ENCODE measurements around the gene UTS2B. TPM values are rescaled to one million over a fixed set of nuclear protein-coding genes. Genes with fewer than 3 reads are reported as not detected.

Gene UTS2B
- polyA plus RNA-seq, 1 experiment = 0.40 TPM

- no peak for DNase-seq (ENCODE audit: low read depth)
- Histone ChIP-seq H3K36me3 (ENCODE audit: control insufficient read depth, insufficient read depth, low read length) (no peaks in the 10 kb centered on the region), H3K4me3 (ENCODE audit: low read depth, low read length) (no peak overlapping the region), H3K27me3 (ENCODE audit: control insufficient read depth, insufficient read depth, low read length) (no peaks in the 10 kb centered on the region)
- ChIA-PET CTCF (interaction anchor here (1.2 kb wide), 1 partner anchor 12 kb away, joined by 3 read pairs; no protein-coding TSS in a partner anchor), POLR2A (no interaction called here)
- TF ChIP-seq CTCF (IDR thresholded peaks at IDR 0.05; ENCODE audit: insufficient read depth, low read depth, low read length) = no peak
Observed at GRCh38 chr3:191220908-191221307, 109.4 kb downstream of the UTS2B start.

- POLR2A ChIA-PET = no interaction called here
- DNase-seq (ENCODE audit: low read depth) = no peak
- Histone ChIP-seq H3K36me3 (ENCODE audit: control insufficient read depth, insufficient read depth, low read length) (no peaks in the 10 kb centered on the region), H3K4me3 (ENCODE audit: low read depth, low read length) (no peak overlapping the region), H3K27me3 (ENCODE audit: control insufficient read depth, insufficient read depth, low read length) (no peaks in the 10 kb centered on the region)
- CTCF ChIA-PET = no interaction called here
- TF ChIP-seq CTCF (IDR thresholded peaks at IDR 0.05; ENCODE audit: insufficient read depth, low read depth, low read length) = no peak
Observed at GRCh38 chr3:191217301-191217700, 113.0 kb downstream of the UTS2B start.

Other genes with a start within 250 kb of the UTS2B start
- not detected in 2 replicates for gene OSTN, start 131.3 kb downstream of the UTS2B start, polyA plus RNA-seq (2011; rRNA removed)
- gene CCDC50, start 1.1 kb downstream of the UTS2B start, polyA plus RNA-seq (2011; rRNA removed) = 43.9 and 68.7 TPM in 2 replicates
- gene PYDC2, start 130.6 kb upstream of the UTS2B start, polyA plus RNA-seq (2011; rRNA removed) = not detected in 2 replicates